DOHH2 (cell line): ENCODE data around the gene RNF6.

ENCODE experiments used
- CTCF ChIP-seq: fragments of 200-600 bp; sonication (generic); IDR thresholded peaks from one replicate; pipeline ENCODE4 v1.5.1; 2014; ENCODE audit warnings: antibody characterized with exemption, mild to moderate bottlenecking, low read depth, low read length; ENCODE audit not compliant: poor library complexity, severe bottlenecking
- EZH2phosphoT487 ChIP-seq: fragments of 200-600 bp; sonication (generic); IDR thresholded peaks from 2 replicates; pipeline ENCODE4 v1.6.1; 2017; ENCODE audit warnings: borderline replicate concordance, mild to moderate bottlenecking, antibody characterized with exemption, low read length, moderate library complexity, mixed read lengths

- no peak for TF ChIP-seq CTCF
- TF ChIP-seq EZH2phosphoT487, result no peak
These were observed 14.2 kb upstream of the RNF6 start for GRCh38 chr13:26236296-26236695.
